Cerebellar nuclear complex (tissue), 1 donor: ENCODE results near the gene CNN1.

ENCODE experiments used
- DNase-seq, 2 experiments: peaks; one replicate each; lab custom pipeline; 2025; lab: John Stamatoyannopoulos, UW

The CNN1 gene

GRCh38 chr19:11538232-11539036 lies at the start of gene CNN1:
Gene CNN1 (plus strand): TSS chr19:11538851. CDS start chr19:11538928, 77 bp downstream.
- no peak for DNase-seq

- no peak for DNase-seq
These were observed 49.3 kb upstream of the CNN1 start for GRCh38 chr19:11489378-11489777.

- peak in 1 of 2 experiments; percentile 76 for DNase-seq
These were observed 43.9 kb upstream of the CNN1 start for GRCh38 chr19:11494634-11495285.

GRCh38 chr19:11495481-11495880 lies 43.2 kb upstream of the CNN1 start:
- DNase-seq = peak; percentile 74 to 79

GRCh38 chr19:11495885-11496284 lies 42.8 kb upstream of the CNN1 start:
- DNase-seq = no peak

- DNase-seq = no peak
These were observed 42.1 kb upstream of the CNN1 start for GRCh38 chr19:11496391-11497163.

GRCh38 chr19:11499220-11499726 lies 39.4 kb upstream of the CNN1 start:
- DNase-seq = no peak

GRCh38 chr19:11499890-11500420 lies 38.7 kb upstream of the CNN1 start:
- no peak for DNase-seq

GRCh38 chr19:11504502-11505031 lies 34.1 kb upstream of the CNN1 start:
- no peak for DNase-seq

GRCh38 chr19:11505032-11505503 lies 33.6 kb upstream of the CNN1 start:
- peak; percentile 64 to 89 for DNase-seq

- DNase-seq = peak in 1 of 2 experiments; percentile 19
These were observed 33.0 kb upstream of the CNN1 start, which contains the start of gene ZNF653 for GRCh38 chr19:11505504-11506100. Gene ZNF653 (minus strand): TSS chr19:11505839. CDS start chr19:11505786, 53 bp downstream.

GRCh38 chr19:11506101-11506555 lies 32.5 kb upstream of the CNN1 start:
- DNase-seq = no peak

GRCh38 chr19:11506967-11507366 lies 31.7 kb upstream of the CNN1 start:
- DNase-seq = no peak

GRCh38 chr19:11507370-11508078 lies 31.1 kb upstream of the CNN1 start:
- DNase-seq = no peak

- no peak for DNase-seq
These were observed 28.2 kb upstream of the CNN1 start for GRCh38 chr19:11510444-11510843.

- no peak for DNase-seq
These were observed 24.7 kb upstream of the CNN1 start for GRCh38 chr19:11513946-11514345.

- no peak for DNase-seq
These were observed 19.5 kb upstream of the CNN1 start for GRCh38 chr19:11519138-11519537.

GRCh38 chr19:11528551-11529341 lies 9.9 kb upstream of the CNN1 start, which contains the start of gene ECSIT:
Gene ECSIT (minus strand): TSS chr19:11529134. CDS start chr19:11519170, 9,964 bp downstream.
- peak; percentile 95 for DNase-seq

- DNase-seq = peak; percentile 85 to 92
These were observed 8.2 kb upstream of the CNN1 start for GRCh38 chr19:11530432-11530831.
